ENCODE data around the gene RAB40C. TPM values are rescaled to one million over a fixed set of nuclear protein-coding genes. Genes with fewer than 3 reads are reported as not detected.

Gene RAB40C, protein sequence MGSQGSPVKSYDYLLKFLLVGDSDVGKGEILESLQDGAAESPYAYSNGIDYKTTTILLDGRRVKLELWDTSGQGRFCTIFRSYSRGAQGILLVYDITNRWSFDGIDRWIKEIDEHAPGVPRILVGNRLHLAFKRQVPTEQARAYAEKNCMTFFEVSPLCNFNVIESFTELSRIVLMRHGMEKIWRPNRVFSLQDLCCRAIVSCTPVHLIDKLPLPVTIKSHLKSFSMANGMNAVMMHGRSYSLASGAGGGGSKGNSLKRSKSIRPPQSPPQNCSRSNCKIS
- 20.7 TPM for polyA plus RNA-seq (2012; ENCODE audit: insufficient read depth, insufficient read length)

DNA sequence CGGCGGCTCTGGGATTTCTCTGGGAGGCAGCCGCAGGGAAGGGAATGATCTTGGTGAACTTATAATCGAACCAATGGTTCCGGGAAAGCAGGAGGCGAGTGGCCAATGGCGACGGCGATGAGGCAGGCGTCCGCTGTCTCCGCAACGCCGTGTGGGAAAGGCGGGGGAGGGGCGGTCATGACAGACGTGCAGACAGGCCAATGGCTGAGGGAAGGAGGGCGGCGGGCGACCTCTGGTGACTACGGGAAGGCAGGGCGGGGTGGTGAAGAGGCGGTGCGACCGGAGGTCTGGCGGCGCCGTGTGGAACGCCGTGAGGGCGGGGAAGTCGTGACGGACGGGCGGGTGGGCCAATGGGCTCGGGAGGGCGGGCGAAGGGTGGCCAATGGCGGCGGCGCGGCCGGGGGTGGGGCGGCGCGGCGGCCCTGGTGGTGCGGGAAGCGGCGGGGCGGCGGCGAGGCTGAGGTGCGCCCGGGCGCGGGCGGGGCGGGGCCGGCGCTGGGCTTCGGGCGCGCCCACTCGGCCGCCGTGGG is at the start of gene RAB40C:
Gene RAB40C (plus strand): TSS at position 409 of the 530 bp plus-strand sequence. CDS start 226 bp downstream, outside the sequence.
- peak within 1 kb of the TSS; percentile 91 for H3K4me3 ChIP-seq (ENCODE audit: low read length)
- DNase-seq (ENCODE audit: low read depth, low spot score), result peak; percentile 96

DNA sequence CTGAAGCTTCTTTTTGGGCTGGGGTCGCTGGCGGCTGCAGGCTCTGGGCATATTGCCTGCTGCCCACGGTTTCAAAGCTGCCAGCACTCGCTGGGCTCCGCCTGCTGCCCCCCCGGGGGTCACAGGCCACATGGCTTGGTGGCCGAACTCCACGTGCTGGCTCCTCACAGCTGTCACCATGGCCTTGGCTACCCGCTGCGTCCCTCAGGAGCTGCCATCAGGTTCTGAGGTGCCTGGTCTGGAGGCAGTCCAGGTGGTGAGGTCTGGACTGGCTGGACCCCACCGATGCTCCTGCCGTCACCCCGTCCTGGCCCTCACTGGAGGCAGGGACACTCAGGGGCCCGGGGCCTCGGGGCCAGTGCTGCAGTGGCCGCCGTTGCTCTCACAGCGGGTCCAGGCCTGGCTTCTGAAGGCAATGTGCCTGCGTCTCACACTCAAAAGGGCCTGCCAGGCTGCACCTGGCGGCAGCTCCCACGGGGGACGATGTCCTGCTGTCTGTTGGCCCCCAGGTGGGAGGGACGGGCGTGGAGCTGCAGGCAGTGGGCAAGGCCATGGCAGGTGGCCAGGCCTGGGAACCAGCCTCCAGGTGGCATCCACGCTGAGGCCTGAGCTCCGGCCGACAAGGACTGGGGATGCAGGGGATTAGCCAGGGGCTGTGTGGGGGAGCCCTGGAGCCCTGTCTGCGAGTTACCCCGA is 49.1 kb upstream of the RAB40C start:
- DNase-seq (ENCODE audit: low read depth, low spot score), result no peak
- no peak overlapping the region for H3K4me3 ChIP-seq (ENCODE audit: low read length)

DNA sequence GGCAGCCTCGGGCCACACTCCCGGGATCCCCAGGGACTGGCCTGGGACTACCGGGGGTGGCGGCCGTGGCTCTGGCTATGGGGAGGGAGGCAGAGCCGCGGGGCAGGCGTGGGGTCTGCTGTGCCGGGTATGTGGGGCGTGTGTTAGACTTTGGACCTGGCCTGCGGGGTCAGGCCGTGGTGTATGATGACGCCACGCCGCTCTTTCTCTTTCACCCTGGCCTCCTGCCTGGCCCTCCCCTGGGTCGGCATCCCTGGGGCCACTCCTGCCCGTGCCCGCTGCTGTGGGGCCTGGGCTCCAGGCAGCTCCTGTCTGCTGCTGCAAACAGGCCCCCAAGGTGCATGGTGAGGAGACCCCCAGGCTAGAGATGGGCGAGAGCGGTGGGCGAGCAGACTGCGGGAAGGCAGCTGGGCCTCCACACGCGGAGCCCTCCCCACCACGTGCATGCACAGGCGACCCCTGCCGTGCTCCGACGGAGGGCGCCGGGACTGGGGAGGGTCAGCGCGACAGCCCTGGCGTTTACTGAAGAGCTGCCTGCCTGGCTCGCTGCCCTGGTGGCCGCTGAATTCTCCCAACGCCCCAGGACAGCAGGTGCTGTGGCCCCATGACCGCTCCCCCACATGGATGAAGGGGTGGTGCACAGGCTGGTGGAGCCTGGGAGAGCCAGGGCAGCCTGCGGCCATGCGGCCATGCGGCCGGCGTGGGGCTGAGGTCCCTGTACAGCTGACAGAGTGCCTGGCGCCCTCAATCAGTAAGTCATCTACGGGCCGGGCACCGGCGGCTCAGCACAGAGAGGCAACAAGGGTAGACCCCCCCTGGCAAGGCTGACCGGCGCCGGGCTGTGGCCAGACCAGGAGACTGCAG is 46.3 kb upstream of the RAB40C start:
- no peak for DNase-seq (ENCODE audit: low read depth, low spot score)
- no peak overlapping the region for H3K4me3 ChIP-seq (ENCODE audit: low read length)

DNA sequence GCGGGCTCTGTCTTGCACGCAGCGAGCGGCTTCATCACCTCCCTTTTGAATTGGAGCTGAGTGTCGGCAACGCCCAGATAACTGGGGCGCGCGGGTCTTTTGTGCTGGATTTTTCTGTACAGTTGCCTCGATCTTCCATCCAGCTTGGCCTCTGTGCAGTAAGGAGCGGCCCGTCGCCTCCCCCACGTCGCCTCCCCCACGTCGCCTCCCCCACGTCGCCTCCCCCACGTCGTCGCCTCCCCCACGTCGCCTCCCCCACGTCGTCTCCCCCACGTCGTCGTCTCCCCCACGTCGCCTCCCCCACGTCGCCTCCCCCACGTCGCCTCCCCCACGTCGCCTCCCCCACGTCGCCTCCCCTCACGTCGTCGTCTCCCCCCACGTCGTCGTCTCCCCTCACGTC is 45.3 kb upstream of the RAB40C start:
- DNase-seq (ENCODE audit: low read depth, low spot score), result no peak

DNA sequence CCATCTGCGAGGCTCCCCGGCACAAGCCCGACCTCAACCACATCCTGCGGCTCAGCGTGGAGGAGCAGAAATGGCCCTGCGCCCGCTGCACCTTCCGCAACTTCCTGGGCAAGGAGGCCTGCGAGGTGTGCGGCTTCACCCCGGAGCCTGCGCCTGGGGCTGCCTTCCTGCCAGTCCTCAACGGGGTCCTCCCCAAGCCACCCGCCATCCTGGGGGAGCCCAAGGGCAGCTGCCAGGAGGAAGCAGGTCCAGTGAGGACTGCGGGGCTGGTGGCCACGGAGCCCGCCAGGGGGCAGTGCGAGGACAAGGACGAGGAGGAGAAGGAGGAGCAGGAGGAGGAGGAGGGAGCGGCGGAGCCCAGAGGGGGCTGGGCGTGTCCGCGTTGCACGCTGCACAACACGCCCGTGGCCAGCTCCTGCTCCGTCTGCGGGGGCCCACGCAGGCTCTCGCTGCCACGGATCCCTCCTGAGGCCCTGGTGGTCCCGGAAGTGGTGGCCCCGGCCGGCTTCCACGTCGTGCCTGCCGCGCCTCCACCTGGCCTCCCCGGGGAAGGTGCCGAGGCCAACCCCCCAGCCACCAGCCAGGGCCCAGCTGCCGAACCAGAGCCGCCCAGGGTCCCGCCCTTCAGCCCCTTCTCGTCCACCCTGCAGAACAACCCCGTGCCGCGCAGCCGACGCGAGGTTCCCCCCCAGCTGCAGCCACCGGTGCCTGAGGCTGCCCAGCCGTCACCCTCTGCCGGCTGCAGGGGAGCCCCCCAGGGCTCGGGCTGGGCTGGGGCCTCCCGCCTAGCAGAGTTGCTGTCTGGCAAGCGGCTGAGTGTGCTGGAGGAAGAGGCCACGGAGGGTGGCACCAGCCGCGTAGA is 42.7 kb upstream of the RAB40C start:
- H3K4me3 ChIP-seq (ENCODE audit: low read length), result peak overlapping the region; percentile 30
- peak; percentile 82 for DNase-seq (ENCODE audit: low read depth, low spot score)

More for the DNA sequence above, 45.3 kb upstream of the RAB40C start:
- H3K4me3 ChIP-seq (ENCODE audit: low read length), result no peak overlapping the region

DNA sequence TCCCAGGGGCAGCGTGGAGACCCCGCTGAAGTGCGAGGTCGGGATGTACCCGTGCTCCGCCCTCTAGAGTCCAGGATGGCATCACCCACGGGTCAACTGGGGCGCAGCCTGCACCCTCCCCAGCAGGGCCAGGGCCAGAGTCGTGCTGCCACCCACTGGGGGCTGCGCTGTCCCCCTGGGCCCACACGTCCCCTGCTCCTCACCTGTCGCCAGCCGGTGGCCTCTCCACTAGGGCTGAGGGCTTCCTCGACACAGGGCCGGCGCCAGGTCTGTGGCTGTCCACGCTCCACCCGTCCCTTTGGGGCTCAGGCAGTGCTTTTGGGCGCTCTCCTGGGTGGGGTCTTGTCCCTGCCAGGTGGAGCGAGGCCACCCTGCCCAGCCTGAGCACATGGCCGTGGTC is 41.3 kb upstream of the RAB40C start:
- DNase-seq (ENCODE audit: low read depth, low spot score), result no peak

DNA sequence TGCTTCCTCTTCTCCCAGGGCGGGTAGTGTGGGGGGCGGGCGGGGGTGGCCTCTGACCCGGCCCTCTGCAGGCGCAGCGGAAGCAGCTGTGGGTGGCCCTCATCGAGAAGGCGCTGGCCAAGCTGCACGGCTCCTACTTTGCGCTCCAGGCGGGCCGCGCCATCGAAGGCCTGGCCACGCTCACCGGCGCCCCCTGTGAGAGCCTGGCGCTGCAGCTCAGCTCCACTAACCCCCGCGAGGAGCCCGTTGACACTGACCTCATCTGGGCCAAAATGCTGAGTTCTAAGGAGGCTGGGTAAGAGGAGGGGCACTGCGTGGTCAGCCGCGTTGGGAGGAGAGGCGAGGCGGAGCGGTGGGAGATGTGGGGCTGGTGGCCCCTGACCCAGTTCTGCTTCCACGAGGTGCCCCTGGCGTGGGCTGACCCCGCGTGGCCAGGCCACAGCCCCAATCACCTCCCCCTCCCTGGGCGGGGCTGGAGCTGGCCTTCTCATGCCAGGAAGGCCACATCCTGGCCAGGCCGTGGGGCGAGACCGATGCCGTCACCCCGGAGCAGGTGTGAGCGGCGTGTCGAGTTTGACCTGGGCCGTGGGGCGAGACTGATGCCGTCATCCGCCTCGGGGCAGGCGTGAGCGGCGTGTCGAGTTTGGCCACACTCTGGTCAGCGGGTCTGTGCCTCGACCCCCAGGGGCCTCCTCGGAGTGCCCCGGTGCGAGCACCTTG is 40.2 kb upstream of the RAB40C start:
- DNase-seq (ENCODE audit: low read depth, low spot score), result no peak

More for the DNA sequence above, 41.3 kb upstream of the RAB40C start:
- H3K4me3 ChIP-seq (ENCODE audit: low read length), result no peak overlapping the region

DNA sequence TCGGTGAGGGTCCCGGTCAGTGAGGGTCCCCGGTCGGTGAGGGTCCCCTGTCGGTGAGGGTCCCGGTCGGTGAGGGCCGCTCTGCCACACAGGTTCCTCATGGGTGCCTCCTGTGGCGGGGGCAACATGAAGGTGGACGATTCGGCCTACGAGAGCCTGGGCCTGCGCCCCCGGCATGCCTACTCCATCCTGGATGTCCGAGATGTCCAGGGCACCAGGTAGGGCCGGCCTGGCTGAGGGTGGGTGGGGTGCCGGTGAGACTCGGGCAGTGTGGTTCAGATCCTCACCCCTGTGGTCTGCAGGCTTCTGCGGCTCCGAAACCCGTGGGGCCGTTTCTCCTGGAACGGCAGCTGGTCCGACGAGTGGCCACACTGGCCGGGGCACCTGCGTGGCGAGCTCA is 38.7 kb upstream of the RAB40C start:
- H3K4me3 ChIP-seq (ENCODE audit: low read length), result no peak overlapping the region
- DNase-seq (ENCODE audit: low read depth, low spot score), result no peak

More for the DNA sequence above, 40.2 kb upstream of the RAB40C start:
- H3K4me3 ChIP-seq (ENCODE audit: low read length), result no peak overlapping the region

DNA sequence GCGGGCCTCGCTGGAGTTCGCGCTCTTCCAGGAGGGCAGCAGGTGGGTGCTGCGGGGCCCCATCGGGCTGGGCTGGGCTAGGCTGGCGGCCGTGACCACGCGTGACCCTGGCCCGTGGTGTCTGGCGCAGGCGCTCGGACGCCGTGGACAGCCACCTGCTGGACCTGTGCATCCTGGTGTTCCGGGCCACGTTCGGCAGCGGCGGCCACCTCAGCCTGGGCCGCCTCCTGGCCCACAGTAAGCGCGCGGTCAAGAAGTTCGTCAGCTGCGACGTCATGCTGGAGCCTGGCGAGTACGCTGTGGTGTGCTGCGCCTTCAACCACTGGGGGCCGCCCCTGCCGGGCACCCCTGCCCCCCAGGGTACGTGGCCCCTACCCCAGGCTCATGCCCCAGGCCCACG is 37.7 kb upstream of the RAB40C start:
- H3K4me3 ChIP-seq (ENCODE audit: low read length), result no peak overlapping the region

DNA sequence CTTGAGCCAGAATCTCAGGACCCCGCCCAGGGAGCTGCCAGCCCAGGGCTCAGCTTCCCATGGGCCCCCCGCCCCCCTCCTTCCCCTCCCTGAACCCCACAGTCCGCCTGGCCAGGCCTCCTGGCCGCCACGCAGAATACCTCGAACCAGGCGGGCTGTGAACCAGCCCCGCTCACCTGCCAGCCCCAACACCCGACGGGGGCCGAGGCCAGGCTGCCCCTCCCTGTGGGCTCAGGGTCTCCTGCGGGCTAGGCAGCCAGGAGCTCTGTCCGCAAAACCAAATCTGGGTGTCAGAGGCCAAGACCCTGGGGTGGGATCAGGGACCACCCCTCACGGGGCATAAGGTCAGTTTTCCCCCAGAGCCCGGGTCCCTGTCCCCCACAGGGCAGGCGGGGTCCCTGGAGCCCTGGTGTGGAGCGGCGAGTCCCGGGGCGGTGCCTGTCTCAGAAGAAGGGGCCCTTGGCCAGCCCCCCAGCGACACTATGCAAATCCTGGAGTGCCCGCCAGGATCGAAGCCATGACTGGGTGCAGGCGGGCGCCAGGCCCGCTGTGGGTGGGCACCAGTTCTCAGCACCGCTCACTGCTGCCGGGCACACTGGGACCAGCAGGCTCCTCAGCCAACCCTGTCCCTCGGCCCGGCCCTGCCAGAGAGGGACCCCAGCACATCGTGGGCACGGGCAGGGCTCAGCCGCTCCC is 36.1 kb upstream of the RAB40C start:
- no peak overlapping the region for H3K4me3 ChIP-seq (ENCODE audit: low read length)
- no peak for DNase-seq (ENCODE audit: low read depth, low spot score)

More for the DNA sequence above, 37.7 kb upstream of the RAB40C start:
- no peak for DNase-seq (ENCODE audit: low read depth, low spot score)

DNA sequence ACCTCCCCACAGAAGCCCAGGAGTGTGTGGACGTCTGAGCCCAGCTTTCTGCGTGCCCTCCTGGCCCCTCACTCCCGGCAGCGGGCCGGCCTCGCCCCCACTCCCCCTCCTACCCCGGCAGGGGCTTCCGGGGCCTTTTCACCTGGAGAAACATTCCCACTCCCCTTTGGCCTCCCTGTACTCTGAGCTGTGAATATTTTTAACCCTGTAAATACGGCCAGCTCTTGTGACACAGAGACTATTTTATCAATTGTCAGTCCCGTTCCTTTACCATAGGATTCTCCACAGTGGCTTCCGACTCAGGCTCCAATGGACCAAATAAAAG is 35.6 kb upstream of the RAB40C start:
- no peak for DNase-seq (ENCODE audit: low read depth, low spot score)
- no peak overlapping the region for H3K4me3 ChIP-seq (ENCODE audit: low read length)

DNA sequence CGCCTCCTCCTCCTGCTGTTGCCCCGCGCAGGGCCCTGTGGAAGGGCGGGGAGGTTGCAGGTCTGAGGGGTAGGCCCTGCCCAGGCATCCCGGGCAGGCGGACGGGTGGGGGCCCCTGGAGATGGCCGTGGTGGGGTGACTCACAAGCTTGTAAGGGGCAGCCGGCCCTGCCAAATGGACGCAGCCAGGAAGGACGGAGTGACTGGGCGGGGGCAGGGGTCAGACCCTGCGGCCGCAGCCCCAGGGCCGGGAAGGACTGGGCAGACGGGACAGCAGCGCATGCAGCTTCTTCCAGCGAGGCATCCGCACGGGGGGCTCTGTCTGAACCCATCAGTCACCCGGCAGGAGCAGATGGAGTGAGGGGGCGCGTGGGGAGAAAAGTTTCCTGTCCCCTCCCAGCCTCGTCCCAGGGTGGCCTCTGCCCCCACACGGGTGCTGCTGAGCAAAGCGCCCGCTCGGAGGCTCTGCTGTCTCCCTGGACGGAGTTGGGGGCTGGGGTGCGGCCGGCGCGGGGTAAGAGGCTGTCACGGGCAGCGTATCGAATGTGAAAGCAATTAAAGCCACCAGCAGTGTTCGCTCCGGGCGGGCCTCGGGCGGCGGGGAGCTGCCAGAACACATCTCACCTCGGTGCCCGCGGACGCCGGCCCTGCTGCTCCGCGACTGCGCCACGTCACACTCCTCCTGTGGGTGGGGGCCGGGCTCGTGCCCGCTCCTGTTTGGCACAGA is 35.1 kb upstream of the RAB40C start:
- no peak for DNase-seq (ENCODE audit: low read depth, low spot score)
- H3K4me3 ChIP-seq (ENCODE audit: low read length), result no peak overlapping the region

DNA sequence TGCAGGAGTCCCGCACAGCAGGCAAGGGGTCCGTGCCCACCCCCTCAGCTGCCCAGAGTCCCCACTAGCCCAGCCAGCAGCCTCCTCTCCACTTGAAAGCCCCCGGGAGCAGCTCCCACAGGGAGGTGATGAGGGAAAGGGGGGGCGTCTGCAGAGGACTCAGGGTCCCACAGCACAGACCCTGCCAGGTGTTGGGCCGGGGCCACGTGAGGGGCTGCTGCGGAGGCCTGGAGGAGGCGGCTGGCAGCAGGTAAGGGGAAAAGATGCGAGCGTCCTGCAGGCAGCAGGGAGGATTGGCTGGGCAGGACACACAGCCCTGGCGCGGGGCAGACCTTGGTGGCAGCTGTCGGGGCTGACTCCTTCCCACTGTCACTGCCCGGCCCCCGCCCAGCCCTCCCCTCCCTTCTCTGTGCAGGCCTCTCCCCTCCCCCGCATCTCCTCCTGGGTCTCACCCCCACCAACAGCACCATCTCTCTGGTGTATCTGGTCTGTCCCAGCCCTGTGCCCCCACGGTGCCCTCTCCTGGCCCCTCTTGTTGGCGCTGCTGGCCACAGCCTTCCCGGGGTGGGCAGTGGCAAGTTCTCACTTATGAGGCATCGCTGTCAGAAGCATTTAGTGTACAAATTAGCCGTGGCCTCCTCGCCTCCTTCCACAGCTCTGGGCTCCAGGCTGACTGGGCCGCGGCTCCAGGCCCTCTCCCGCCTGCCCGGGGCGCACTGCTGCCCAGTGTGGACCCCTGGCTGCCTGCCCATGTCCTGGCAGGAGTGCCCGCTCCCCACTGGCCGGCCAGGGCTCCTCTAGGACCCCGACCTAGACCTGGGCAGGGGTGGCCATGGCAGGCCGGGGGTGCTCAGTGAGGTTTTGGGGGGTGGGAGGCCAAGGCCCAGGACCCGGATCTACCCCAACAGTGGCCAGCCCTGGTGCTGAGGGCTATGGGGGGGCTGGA is 34.1 kb upstream of the RAB40C start:
- H3K4me3 ChIP-seq (ENCODE audit: low read length), result no peak overlapping the region
- DNase-seq (ENCODE audit: low read depth, low spot score), result no peak

DNA sequence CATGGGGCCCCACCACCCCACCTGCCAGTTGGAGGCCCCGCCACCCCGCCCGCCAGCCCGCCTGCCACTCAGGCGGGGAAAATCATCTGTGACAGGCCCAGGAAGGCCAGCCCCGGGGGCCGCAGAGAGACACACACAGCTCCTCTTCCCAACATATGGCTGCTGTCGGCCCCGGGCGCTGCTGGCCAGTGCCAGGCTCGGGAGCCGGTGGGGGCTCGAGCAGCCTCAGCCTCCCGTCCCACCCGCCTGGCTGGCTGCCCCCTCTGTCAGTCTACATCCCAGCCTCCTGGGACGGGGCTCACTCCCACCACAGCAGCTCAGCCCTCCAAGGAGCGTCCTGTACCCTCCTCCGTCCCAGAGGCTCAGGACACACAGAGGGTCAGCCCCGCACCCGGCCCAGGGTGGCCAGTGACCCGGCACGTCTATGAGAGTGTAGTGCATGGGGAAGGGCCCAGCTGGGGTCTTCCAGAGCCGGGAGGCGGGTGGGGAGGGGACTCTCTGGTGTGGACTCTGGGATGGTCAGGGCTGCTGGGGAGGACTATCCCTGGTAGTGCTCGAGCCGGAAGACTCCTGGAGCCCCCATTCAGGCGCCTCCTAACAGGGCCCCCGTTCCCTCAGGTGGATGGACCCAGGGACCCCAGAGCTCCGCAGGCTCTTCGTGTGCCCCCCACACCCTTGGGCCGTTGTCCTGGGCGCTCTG is 33.2 kb upstream of the RAB40C start:
- no peak overlapping the region for H3K4me3 ChIP-seq (ENCODE audit: low read length)
- no peak for DNase-seq (ENCODE audit: low read depth, low spot score)
